Bronchial epithelial cell (primary cell): ENCODE data around the gene TMEM132C. TPM values are rescaled to one million over a fixed set of nuclear protein-coding genes. Genes with fewer than 3 reads are reported as not detected.

Source experiments
- DNase-seq: peaks from one replicate; pipeline ENCODE4 v3.0.0-alpha.2; 2010; ENCODE audit warnings: low read depth
- FAIRE-seq: peaks from 2 replicates; lab custom pipeline; 2011; peaks lifted over from hg19 to GRCh38; lab: Jason Lieb, UNC
- H3K27me3 ChIP-seq: 2 replicates; pipeline ENCODE4 v1.5.1; 2011; ENCODE audit warnings: low read length; ENCODE audit not compliant: control insufficient read depth, insufficient read depth
- H3K36me3 ChIP-seq: 2 replicates; pipeline ENCODE4 v1.5.1; 2011; ENCODE audit warnings: low read length; ENCODE audit not compliant: control insufficient read depth, insufficient read depth
- H3K4me3 ChIP-seq: 2 replicates; pipeline ENCODE4 v1.5.1; 2011; ENCODE audit warnings: mild to moderate bottlenecking, low read depth, low read length, control low read depth
- total RNA-seq: library from RNA; depleted of rRNA; stranded (reverse); fragments of >200 nt; gene quantifications from 2 replicates; pipeline ENCODE4 v1.2.1, GENCODE V29; 2014
- TF ChIP-seq, protein P1 (sequence below): IDR thresholded peaks from 2 replicates; pipeline ENCODE4 v1.5.1; 2011; ENCODE audit warnings: mild to moderate bottlenecking, moderate library complexity, low read length, control low read depth, inconsistent platforms; ENCODE audit not compliant: insufficient read depth, severe bottlenecking

Gene TMEM132C
- total RNA-seq, 1 donor from 2014 or later, result not detected

GRCh38 chr12:128456922-128457321 lies 190.0 kb downstream of the TMEM132C start:
- DNase-seq (no peak), FAIRE-seq (no peak)
- TF ChIP-seq, protein P1, sequence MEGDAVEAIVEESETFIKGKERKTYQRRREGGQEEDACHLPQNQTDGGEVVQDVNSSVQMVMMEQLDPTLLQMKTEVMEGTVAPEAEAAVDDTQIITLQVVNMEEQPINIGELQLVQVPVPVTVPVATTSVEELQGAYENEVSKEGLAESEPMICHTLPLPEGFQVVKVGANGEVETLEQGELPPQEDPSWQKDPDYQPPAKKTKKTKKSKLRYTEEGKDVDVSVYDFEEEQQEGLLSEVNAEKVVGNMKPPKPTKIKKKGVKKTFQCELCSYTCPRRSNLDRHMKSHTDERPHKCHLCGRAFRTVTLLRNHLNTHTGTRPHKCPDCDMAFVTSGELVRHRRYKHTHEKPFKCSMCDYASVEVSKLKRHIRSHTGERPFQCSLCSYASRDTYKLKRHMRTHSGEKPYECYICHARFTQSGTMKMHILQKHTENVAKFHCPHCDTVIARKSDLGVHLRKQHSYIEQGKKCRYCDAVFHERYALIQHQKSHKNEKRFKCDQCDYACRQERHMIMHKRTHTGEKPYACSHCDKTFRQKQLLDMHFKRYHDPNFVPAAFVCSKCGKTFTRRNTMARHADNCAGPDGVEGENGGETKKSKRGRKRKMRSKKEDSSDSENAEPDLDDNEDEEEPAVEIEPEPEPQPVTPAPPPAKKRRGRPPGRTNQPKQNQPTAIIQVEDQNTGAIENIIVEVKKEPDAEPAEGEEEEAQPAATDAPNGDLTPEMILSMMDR, result no peak
- Histone ChIP-seq H3K27me3 (no peaks in the 10 kb centered on the region), H3K36me3 (no peaks in the 10 kb centered on the region), H3K4me3 (no peak overlapping the region)

- no peak for DNase-seq
- no peak for FAIRE-seq
- Histone ChIP-seq H3K27me3 (no peaks in the 10 kb centered on the region), H3K4me3 (no peak overlapping the region), H3K36me3 (no peaks in the 10 kb centered on the region)
- TF ChIP-seq, protein P1, result no peak
Measured at GRCh38 chr12:128458301-128458974, 191.5 kb downstream of the TMEM132C start.

- Histone ChIP-seq H3K4me3 (no peak overlapping the region), H3K36me3 (no peaks in the 10 kb centered on the region), H3K27me3 (no peaks in the 10 kb centered on the region)
- no peak for DNase-seq
- no peak for FAIRE-seq
- TF ChIP-seq, protein P1, result no peak
Measured at GRCh38 chr12:128459067-128459466, 192.1 kb downstream of the TMEM132C start.

DNA sequence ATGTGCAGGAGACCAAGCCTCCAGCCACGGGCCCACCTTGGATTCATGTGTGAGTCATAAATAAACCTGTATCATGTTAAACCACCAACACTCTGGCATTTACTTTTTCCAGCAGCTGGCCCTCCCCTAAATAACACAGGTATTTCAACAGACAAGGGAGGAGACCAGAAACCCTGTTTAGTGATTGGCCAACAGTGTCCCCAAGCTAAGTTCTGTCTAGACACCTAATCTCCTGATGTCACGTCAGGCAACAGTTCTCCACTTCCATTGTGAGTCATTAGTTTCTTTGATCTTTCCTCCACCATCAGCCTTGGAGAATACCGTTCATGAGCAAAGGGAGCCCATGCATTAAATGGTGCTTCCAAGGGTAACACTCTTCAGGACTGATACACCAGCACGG lies 196.9 kb downstream of the TMEM132C start:
- FAIRE-seq (no peak), DNase-seq (no peak)
- H3K27me3 ChIP-seq, result no peaks in the 10 kb centered on the region
- no peak overlapping the region for H3K4me3 ChIP-seq
- TF ChIP-seq, protein P1, result no peak
- no peaks in the 10 kb centered on the region for H3K36me3 ChIP-seq

GRCh38 chr12:128467882-128468281 lies 200.9 kb downstream of the TMEM132C start:
- no peaks in the 10 kb centered on the region for H3K36me3 ChIP-seq
- FAIRE-seq, result no peak
- no peak for DNase-seq
- H3K4me3 ChIP-seq, result no peak overlapping the region
- TF ChIP-seq, protein P1, result no peak
- no peaks in the 10 kb centered on the region for H3K27me3 ChIP-seq

GRCh38 chr12:128468926-128469325 lies 202.0 kb downstream of the TMEM132C start:
- no peak for FAIRE-seq
- DNase-seq, result no peak
- TF ChIP-seq, protein P1, result no peak
- H3K36me3 ChIP-seq, result no peaks in the 10 kb centered on the region
- H3K27me3 ChIP-seq, result no peaks in the 10 kb centered on the region
- H3K4me3 ChIP-seq, result no peak overlapping the region
